GM19025 (cell line): ENCODE data around the gene ENPEP.
"Not testable (repeated sequence)": the region's sequence is repeated elsewhere in the genome, so short reads cannot be mapped to it uniquely, and the experiment has no call there.

Source experiments
- ATAC-seq: cut with Tn5 transposase; IDR thresholded peaks from one replicate; pipeline ENCODE4 v1.9.1; 2021; ENCODE audit warnings: mild to moderate bottlenecking, low read depth, moderate library complexity; ENCODE audit not compliant: unreplicated experiment

ENPEP gene

GRCh38 chr4:110516106-110516922 lies 40.4 kb downstream of the ENPEP start:
- peak; percentile 83 for ATAC-seq

GRCh38 chr4:110518889-110519490 lies 43.0 kb downstream of the ENPEP start:
- ATAC-seq: no peak

DNA sequence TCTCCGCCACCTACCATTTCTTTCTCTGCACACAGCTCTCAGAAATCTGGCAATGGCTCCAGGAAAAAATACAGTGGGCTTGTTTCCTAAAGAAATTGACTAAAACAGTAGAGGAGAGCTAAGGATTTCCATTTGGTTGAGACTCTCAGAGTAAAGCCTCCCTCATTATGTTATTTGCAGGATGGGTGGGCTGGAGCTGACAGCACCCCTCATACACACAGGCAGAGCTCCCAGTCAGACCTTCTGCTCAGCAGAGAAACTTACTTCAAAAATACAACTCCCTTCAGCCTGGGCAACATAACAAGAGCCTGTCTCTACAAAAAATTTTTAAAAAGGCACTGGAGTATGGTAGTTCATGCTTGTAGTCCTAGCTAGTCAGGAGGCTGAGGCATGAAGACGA lies 44.9 kb downstream of the ENPEP start:
- ATAC-seq: no peak

DNA sequence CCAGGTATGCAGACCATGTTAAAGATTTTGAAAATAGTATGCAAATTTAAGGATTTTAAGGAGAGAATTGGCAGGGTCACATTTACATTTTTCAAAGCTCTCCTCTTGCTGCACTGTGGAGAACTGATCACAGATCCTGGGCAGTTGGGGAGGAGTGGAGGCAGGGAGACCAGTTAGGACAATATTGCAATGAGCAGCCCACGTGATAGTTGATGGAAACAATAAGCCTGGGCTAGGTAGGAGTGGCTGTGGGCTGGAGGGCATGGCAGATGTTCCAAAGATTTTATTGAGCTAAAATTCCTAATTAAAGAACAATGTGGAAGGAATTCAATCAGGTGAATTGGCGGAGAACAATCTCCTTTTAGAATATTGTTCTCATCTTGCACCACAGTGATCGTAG lies 50.6 kb downstream of the ENPEP start:
- ATAC-seq: no peak

GRCh38 chr4:110527156-110527555 lies 51.2 kb downstream of the ENPEP start:
- no peak for ATAC-seq

DNA sequence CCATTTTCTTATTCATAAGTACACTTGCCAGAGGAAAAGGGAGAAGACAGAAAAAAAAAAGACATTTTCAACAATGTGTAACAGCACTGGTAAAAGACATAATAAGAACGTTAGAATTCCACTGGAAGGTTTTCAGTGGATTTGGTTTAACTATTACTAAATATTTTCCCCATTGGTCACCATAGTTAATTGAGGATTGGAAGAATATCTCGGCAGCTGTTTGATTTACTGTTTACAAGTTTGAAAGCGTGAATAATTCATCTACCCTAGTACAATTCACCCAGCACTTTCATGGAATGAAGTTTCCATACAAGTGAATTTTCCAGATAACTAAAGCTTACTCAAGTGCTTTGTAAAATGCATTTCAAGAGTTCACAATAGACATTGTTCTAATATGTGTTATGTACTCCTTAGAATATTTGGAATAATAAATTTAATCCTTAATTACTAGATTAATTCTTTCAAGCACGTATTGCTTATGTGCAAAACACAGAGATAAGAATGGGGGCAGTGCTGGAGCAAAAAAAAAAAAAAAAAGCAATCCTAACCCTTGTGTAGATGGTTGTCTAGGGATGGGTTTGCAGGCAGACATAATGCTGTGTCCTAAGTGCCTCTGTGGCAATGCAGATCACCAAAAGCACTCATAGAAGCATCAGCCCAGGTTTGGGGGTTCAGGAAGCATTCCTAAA lies 57.1 kb downstream of the ENPEP start:
- no peak for ATAC-seq

DNA sequence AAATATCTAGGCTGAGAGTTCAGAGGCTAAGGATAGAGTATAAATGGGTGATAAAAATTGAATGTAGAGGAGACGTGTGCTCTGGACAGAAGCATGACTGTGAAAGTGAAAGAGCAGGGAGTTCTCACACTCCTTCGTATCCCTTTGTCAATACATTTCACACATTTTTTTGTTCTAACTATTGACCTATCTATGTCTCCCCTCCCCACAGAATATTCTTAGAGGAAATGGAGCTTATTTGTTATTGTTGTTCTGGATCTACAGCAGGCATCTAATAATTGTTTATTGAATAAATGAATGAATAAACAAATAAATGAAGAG lies 57.6 kb downstream of the ENPEP start:
- ATAC-seq: no peak

DNA sequence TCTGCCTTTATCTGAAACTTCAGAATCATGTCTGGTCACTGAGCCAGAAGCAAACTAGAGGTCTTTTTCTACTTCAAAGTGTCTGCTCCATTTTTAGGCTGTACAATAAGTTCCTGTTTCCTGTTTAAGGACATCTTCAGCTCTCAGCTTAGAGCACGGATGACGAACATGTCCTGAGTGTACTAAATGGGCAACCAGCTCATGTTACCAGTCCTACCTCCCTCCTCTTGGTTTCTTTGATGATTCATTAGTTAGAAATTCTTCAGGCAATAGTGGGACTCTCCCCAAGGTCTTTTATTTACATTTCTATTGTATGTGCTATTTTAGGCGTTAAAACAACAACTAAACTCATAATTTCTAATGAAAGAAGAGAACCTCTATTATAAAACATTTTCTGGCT lies 58.0 kb downstream of the ENPEP start:
- no peak for ATAC-seq

DNA sequence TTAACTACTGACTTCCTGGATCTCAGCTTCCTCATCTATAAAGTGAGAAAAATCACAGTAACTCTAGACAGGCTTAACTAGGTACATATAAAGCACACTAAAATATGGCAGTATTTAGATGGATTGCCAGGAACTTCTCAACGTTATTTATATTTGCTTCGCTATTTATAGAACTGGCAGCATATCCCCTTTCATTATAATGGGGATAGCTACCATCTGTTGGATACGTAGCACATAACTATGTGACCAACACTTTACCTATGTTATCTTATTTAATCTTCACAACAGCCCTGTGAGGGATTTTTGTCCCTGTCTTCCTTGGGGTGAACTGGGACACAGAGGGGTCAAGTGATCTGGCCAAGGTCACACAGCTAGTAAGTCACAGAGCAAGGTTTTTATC lies 64.6 kb downstream of the ENPEP start:
- no peak for ATAC-seq

- no peak for ATAC-seq
Measured at GRCh38 chr4:110540982-110541451, 65.1 kb downstream of the ENPEP start.

- no peak for ATAC-seq
Measured at GRCh38 chr4:110543577-110543976, 67.6 kb downstream of the ENPEP start.

DNA sequence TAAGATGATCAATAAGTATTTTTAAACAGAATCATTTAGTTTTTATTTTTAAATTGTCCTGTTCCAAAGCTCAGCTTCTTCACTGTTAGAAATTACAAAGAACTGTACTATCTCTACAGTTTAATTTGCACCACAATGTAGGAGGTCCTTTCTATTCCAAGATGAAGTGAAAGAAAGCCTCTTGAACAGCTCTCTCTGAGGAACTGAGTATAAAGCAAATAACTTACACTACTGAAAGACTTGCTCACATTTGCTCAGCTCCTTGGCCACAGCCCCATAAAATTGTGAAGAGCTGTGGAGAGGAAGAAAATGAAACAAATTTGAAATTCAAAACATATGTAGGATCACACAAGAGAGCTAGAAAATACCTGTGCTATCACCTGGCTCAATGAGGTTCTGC lies 68.6 kb downstream of the ENPEP start:
- ATAC-seq: no peak

DNA sequence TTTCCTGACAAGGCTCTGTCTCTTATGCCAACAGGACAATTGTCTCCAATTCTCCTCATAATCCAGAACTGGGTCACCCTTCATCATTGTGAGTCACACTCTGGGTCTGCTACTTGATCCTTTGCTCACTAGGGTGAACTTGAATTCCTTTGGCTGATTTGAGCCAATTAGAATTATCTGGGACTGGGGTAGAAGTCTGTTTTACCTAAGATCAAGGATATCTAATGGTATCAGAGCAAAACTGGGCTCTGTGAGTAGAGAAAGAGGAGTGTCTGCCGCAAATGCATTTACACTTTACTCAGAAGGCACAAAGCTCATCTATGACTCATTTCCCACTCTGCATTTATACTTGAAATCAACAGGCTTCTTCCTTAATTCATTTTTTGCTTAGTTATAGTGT lies 74.3 kb downstream of the ENPEP start:
- no peak for ATAC-seq

- ATAC-seq: no peak
Measured at GRCh38 chr4:110553197-110553596, 77.2 kb downstream of the ENPEP start.

DNA sequence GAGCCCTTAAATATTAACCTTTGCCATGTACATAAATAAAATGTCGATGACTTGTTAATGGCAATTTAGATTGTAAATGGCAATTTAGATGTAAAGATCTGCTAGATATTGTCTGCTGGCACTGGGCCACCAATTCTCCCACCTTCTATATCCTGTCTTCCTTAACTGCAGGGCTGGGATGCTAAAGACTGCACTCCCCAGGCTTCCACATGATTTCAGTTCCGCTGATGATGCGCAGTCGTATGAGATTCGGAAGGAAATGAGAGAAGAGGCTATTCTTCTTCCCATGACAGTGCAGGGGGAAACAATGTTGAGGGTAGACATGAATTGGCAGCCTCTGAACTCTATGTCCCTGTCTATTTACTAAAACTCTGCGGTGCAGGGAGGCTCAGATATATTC lies 91.3 kb downstream of the ENPEP start:
- ATAC-seq: no peak

GRCh38 chr4:110576696-110577095 lies 100.7 kb downstream of the ENPEP start:
- ATAC-seq: not testable (repeated sequence)

DNA sequence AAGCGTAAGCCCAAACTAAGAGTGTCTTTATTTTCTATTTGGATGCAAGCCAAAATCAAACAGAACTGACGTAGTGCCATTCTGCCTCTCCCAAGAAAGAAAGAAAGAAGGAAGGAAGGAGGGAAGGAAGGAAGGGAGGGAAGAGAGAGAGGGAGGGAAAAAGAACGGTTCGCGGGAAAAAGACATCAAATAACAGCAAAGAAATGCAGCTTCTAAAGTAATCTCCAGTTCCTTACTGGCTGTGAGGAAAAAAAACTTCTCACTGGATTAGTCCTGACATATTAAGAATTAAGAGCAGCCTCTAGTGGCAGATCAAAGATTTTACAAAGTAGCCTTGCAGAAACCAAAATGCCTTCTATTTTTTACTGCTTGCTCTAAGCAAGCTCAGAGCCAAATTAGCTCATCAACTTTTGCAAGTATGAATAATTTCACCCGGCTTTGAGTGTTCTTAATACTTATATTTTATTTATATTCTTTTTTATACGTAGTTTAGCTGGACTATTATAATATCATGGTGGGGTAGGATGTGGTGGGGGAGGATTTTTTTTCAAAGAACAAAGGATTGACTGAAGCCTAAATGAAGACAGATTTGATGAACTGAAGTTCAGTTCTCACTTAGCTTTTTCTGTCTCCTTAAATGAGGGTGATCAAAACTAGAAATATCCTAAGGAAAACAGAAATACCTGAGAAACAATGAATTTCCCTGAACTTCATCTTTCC lies 110.3 kb downstream of the ENPEP start:
- no peak for ATAC-seq

- no peak for ATAC-seq
Measured at GRCh38 chr4:110587666-110588285, 111.8 kb downstream of the ENPEP start.

DNA sequence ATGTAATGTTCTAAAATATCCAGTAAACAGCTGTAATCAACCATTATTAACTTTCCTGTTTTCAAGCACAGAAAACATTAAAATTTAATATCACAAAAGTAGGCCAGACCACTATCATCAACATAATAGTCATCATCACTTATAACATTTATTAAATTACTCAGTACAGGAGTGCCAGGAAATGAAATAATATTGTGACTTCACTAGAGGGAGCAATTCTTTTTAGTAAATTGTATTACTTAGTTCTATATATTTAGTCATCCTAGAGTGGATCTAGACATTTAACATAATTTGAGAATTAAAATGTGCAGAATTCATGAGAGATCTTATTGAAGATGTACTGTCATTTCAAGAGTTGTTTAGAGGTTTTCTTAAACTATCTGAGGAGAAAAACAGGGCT lies 113.3 kb downstream of the ENPEP start:
- no peak for ATAC-seq

GRCh38 chr4:110595583-110595982 lies 119.6 kb downstream of the ENPEP start:
- no peak for ATAC-seq

DNA sequence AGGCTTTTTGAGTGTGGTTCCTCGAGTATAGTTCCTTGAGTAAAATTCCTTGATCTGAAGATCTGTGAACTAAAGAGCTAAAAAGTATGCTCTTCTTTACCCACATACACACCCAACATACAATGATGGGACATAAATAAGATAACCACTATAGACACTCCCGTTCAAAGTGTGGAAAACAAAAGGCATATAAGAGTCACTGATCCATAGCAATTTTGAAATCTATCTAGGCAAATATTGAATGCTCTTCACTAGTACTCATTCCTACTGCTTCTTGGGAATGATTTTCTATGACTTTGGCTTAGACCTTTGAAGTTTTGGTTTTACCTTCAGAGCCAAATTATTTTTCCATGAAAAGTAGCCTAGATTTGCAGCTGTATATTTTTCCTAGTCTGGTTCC lies 120.5 kb downstream of the ENPEP start:
- no peak for ATAC-seq
